Body of pancreas (tissue), 4 donors: ENCODE results near the gene CEBPG.

Experiments
- CTCF ChIP-seq, 7 experiments: fragments of 450-650 bp in 4 of 7; fragments of 200-600 bp in 3 of 7; sonication (generic) in 3 of 7; IDR thresholded peaks; one replicate each; pipeline ENCODE4 v1.5.1; 2016 to 2019; ENCODE audit warnings: antibody characterized with exemption in 7 of 7
- POLR2A ChIP-seq, 3 donors: fragments of 450-650 bp; IDR thresholded peaks; one replicate each; pipeline ENCODE4 v1.6.1; 2016; ENCODE audit warnings: antibody characterized with exemption in 3 of 3, mild to moderate bottlenecking in 2 of 3

GRCh38 chr19:33391631-33392249 lies 18.2 kb downstream of the CEBPG start:
- TF ChIP-seq CTCF (IDR thresholded peaks at IDR 0.05) (no peak), POLR2A (IDR thresholded peaks at IDR 0.05) (no peak)
